Sigmoid colon (tissue), 7 donors: ENCODE results near the gene ZNF836. TPM values are rescaled to one million over a fixed set of nuclear protein-coding genes. Genes with fewer than 3 reads are reported as not detected.

Experiments used
- DNase-seq: peaks from one replicate; pipeline ENCODE4 v3.0.0-alpha.2; 2019
- H3K27ac ChIP-seq, 4 donors: fragments of 200-600 bp; sonication (generic); one replicate each; pipeline ENCODE4 v1.5.1; 2016 to 2019; ENCODE audit warnings: mild to moderate bottlenecking in 1 of 4
- H3K27me3 ChIP-seq, 3 donors: fragments of 200-600 bp; sonication (generic); one replicate each; pipeline ENCODE4 v1.5.1; 2019; ENCODE audit warnings: mild to moderate bottlenecking in 1 of 3
- H3K36me3 ChIP-seq, 4 donors: fragments of 200-600 bp; sonication (generic); one replicate each; pipeline ENCODE4 v1.5.1; 2016 to 2019
- H3K4me1 ChIP-seq, 4 donors: fragments of 200-600 bp; sonication (generic); one replicate each; pipeline ENCODE4 v1.5.1; 2017 to 2019
- H3K4me3 ChIP-seq, 4 donors: fragments of 200-600 bp; sonication (generic); one replicate each; pipeline ENCODE4 v1.5.1; 2017 to 2019; ENCODE audit warnings: mild to moderate bottlenecking in 2 of 4, moderate library complexity in 1 of 4
- H3K9me3 ChIP-seq, 4 donors: fragments of 200-600 bp in 3 of 4; sonication (generic) in 3 of 4; one replicate each; pipeline versions ENCODE4 v1.5.1 to v1.6.1; 2013 to 2019
- EP300 ChIP-seq, 4 donors: sonication (generic); formaldehyde crosslinking; IDR thresholded peaks; one replicate each; pipeline ENCODE4 v1.6.1; 2017; ENCODE audit warnings: antibody characterized with exemption in 4 of 4
- POLR2A ChIP-seq, 2 donors: fragments of 450-650 bp; IDR thresholded peaks; one replicate each; pipeline ENCODE4 v1.6.1; 2016; ENCODE audit warnings: antibody characterized with exemption in 2 of 2, mild to moderate bottlenecking in 2 of 2, moderate library complexity in 2 of 2
- POLR2AphosphoS5 ChIP-seq, 4 donors: sonication (generic); formaldehyde crosslinking; IDR thresholded peaks; one replicate each; pipeline ENCODE4 v1.6.1; 2017; ENCODE audit warnings: antibody characterized with exemption in 4 of 4
- WGBS, 2 donors: extraction: QIAGEN DNeasy Blood & Tissue Kit; methylation state at CpG; one replicate each; pipeline ENCODE4 v1.1.7; 2013; 5-methylcytosine and 5-hydroxymethylcytosine counted together
- intact Hi-C: fragments of 100-400 bp; cut with DNase I; formaldehyde crosslinking; loops from one replicate; pipeline ENCODE4 v1.15.1; 2023
- polyA plus RNA-seq, 3 donors: library from polyadenylated mRNA; stranded (reverse); fragments of 200-250 nt; gene quantifications; one replicate each; pipeline ENCODE4 v1.2.3, GENCODE V29; 2013
- total RNA-seq, 4 donors: library from RNA; depleted of rRNA; stranded (reverse); fragments of >200 nt; gene quantifications; one replicate each; pipeline ENCODE4 v1.1.0, GENCODE V29; 2016
- TF ChIP-seq, protein P1 (sequence below), 4 experiments: fragments of 450-650 bp in 3 of 4; fragments of 200-600 bp in 1 of 4; IDR thresholded peaks; one replicate each; pipeline ENCODE4 v1.5.1; 2016 to 2019; ENCODE audit warnings: antibody characterized with exemption in 4 of 4, mild to moderate bottlenecking in 3 of 4, moderate library complexity in 2 of 4
- donor health status: healthy with polysubstance abuse.
- donor health status: Bipolar disorder and iron deficiency.
- donor health status: healthy.

The ZNF836 gene
- total and polyA plus RNA-seq, 7 donors, result 2.4 to 12.3 (median 9.1) TPM

DNA sequence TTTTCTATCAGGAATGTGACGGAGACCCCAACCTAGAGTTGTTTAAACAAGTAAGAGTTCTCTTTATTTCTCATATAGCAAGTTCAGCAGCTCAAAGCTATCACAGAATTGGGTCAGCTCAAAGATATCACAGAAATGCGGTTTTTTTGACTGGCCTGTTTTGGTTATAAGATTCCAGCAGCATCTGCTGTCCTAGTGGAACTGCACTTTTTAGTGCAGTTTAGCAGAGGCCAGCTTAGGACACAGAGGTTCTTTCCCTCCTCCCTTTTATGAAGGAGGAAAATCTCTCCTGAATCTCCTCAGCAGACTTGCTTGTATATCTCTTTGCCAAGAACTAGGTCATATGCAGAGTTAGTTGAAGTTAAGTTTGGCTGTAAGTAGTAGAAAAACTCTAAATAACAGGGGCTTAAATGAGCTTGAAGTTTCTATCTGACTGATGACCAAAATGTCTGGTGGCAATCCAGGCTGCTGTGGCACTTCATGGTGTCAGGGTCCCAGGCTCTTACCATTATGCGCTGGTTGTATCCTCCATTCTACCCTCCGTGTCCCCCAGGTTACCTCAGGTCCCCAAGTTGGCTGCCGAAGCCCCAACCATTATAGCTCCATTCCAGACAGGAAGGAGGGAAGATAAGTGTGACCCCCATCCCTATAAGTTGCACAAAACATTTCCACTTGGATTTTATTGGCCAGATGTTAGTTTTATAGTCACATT lies 25.0 kb upstream of the ZNF836 start:
- Histone ChIP-seq H3K9me3 (no peaks in the 10 kb centered on the region), H3K36me3 (peaks cover 0 to 37% (median 6%) of the 10 kb centered on the region in 4 donors), H3K27ac (no peak overlapping the region), H3K4me3 (no peak overlapping the region), H3K27me3 (no peaks in the 10 kb centered on the region), H3K4me1 (peaks cover 0 to 97% (median 73%) of the 10 kb centered on the region in 4 donors)
- no peak for DNase-seq
- 93 to 96% methylated on average over 5 of the region's 5 CpGs for WGBS, 2 donors
- intact Hi-C loops, result no loop called here
- TF ChIP-seq POLR2A (IDR thresholded peaks at IDR 0.05) (no peak), POLR2AphosphoS5 (IDR thresholded peaks at IDR 0.05) (no peak), EP300 (IDR thresholded peaks at IDR 0.05) (no peak)
- TF ChIP-seq, protein P1, sequence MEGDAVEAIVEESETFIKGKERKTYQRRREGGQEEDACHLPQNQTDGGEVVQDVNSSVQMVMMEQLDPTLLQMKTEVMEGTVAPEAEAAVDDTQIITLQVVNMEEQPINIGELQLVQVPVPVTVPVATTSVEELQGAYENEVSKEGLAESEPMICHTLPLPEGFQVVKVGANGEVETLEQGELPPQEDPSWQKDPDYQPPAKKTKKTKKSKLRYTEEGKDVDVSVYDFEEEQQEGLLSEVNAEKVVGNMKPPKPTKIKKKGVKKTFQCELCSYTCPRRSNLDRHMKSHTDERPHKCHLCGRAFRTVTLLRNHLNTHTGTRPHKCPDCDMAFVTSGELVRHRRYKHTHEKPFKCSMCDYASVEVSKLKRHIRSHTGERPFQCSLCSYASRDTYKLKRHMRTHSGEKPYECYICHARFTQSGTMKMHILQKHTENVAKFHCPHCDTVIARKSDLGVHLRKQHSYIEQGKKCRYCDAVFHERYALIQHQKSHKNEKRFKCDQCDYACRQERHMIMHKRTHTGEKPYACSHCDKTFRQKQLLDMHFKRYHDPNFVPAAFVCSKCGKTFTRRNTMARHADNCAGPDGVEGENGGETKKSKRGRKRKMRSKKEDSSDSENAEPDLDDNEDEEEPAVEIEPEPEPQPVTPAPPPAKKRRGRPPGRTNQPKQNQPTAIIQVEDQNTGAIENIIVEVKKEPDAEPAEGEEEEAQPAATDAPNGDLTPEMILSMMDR (IDR thresholded peaks at IDR 0.05), result no peak

DNA sequence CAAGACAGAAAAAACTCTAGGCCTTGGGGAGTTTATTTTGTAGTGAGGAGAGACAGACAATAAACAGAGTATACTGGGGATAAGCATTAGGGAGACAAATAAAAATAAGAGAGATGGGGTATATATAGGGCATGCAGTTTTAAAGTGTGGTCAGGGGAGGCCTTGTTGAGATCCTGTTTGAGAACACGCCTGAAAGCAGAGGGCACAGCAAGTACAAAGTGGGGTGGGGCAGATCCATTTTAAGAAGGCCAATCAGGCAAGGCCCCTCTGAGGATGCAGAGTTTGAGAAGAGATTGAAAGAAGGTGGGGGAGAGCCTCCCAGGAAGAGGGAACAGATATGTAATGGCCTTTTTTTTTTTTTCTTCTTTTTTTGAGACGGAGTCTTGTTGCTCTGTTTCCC lies 20.5 kb upstream of the ZNF836 start:
- intact Hi-C loops, result no loop called here
- DNase-seq, result no peak
- peak overlapping the region in 1 of 4 donors; percentile 80 for H3K4me3 ChIP-seq
- WGBS, 2 donors, result 31 to 38% methylated on average over 2 of the region's 2 CpGs
- peak overlapping the region; percentile 94 to 97 (median 95) for H3K27ac ChIP-seq
- peaks cover 0 to 16% (median 0%) of the 10 kb centered on the region in 4 donors for H3K36me3 ChIP-seq
- TF ChIP-seq POLR2AphosphoS5 (IDR thresholded peaks at IDR 0.05) (peak in 1 of 4 donors; percentile 47), POLR2A (IDR thresholded peaks at IDR 0.05) (no peak), EP300 (IDR thresholded peaks at IDR 0.05) (no peak)
- H3K9me3 ChIP-seq, result no peaks in the 10 kb centered on the region
- H3K4me1 ChIP-seq, result peaks cover 0 to 71% (median 66%) of the 10 kb centered on the region in 4 donors
- H3K27me3 ChIP-seq, result no peaks in the 10 kb centered on the region

DNA sequence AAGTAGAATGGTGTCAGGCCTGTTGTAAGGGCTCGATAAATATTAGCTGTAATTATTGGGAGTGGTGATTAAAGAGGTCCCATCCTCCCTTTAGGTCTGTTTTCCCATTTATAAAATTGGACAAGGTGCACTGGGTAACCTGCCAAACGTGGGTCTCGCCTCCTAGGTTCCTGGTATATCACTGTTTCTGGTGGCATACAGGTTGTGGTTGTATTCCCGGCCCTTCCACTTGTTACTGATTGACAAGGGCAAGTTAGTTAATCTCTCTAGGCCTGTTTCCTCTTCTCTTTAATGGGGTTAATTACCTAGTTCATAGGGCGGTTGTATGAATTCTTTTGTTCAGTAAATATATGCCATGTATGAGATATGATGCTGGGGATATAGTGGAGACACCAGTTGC lies 20.0 kb upstream of the ZNF836 start:
- H3K36me3 ChIP-seq, result peaks cover 0 to 10% (median 0%) of the 10 kb centered on the region in 4 donors
- H3K27me3 ChIP-seq, result no peaks in the 10 kb centered on the region
- H3K4me1 ChIP-seq, result peaks cover 0 to 66% (median 63%) of the 10 kb centered on the region in 4 donors
- TF ChIP-seq EP300 (IDR thresholded peaks at IDR 0.05) (no peak), POLR2AphosphoS5 (IDR thresholded peaks at IDR 0.05) (no peak), POLR2A (IDR thresholded peaks at IDR 0.05) (no peak)
- TF ChIP-seq, protein P1 (IDR thresholded peaks at IDR 0.05), result no peak
- intact Hi-C loops, result no loop called here
- DNase-seq, result no peak
- H3K27ac ChIP-seq, result peak overlapping the region; percentile 94 to 97 (median 95)
- 20 to 63% methylated on average over 5 of the region's 5 CpGs for WGBS, 2 donors
- H3K4me3 ChIP-seq, result peak overlapping the region; percentile 77 to 82 (median 80)
- H3K9me3 ChIP-seq, result no peaks in the 10 kb centered on the region

DNA sequence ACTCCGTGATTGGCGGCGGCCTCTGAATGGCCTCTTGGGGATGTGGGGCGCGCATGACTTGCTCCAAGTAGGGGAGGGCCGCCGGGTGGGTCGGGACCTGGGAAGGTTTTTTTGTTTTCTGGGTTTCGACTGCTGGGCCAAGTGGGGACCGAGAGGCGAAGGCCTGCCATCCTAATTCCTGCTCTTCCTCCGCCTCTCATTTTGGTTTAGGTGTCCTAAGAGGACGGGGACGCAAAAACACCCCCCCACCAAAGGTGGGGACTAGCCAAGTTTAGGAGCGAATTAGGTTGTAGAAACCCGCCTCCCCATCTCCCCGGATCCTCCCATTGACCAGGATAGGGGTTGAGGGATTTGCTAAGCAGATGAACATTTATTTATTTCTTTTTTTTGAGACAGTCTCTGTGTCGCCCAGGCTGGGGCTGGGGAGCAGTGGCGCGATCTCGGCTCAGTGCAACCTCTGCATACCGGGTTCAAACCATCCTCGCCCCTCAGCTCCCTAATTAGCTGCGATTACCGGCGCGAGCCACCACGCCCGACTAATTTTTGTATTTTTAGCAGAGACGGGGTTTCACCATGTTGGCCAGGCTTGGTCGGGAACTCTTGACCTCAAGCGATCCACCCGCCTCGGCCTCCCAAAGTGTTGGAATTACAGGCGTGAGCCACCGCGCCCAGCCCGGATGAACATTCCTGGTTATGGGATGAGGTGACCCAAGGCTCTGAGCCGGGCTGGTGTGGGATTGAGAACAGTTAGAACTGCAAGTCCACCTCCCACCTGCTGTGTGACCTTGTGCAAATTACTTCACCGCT lies 19.3 kb upstream of the ZNF836 start:
- peak overlapping the region; percentile 77 to 82 (median 80) for H3K4me3 ChIP-seq
- DNase-seq, result peak; percentile 69

More for the DNA sequence above, 19.3 kb upstream of the ZNF836 start:
- H3K27me3 ChIP-seq, result no peaks in the 10 kb centered on the region
- H3K9me3 ChIP-seq, result no peaks in the 10 kb centered on the region
- peak overlapping the region; percentile 94 to 97 (median 95) for H3K27ac ChIP-seq
- intact Hi-C loops, result loop anchor here (1.0 kb wide), 1 partner anchor 51 kb away; the partner anchor contains the start of gene ZNF616
- 2 to 5% methylated on average over 40 of the region's 40 CpGs for WGBS, 2 donors
- peaks cover 0 to 3% (median 0%) of the 10 kb centered on the region in 4 donors for H3K36me3 ChIP-seq
- peaks cover 0 to 60% (median 57%) of the 10 kb centered on the region in 4 donors for H3K4me1 ChIP-seq
- TF ChIP-seq, protein P1 (IDR thresholded peaks at IDR 0.05), result no peak
- TF ChIP-seq POLR2AphosphoS5 (IDR thresholded peaks at IDR 0.05) (no peak), POLR2A (IDR thresholded peaks at IDR 0.05) (no peak), EP300 (IDR thresholded peaks at IDR 0.05) (no peak)
